Activated CD4-positive, alpha-beta memory T cell treated with anti-CD3 and anti-CD28 coated beads for 36 hours (primary cell): ENCODE results near the gene AMDHD2. TPM values are rescaled to one million over a fixed set of nuclear protein-coding genes. Genes with fewer than 3 reads are reported as not detected.
A peak's percentile ranks its signal among the peaks of the same experiment; 100 is the strongest.

Experiments
- CTCF ChIA-PET: fragments of 350-600 bp; sonication (Branson Sonifier 250); formaldehyde crosslinking; loops from one replicate; lab custom pipeline; 2021; ENCODE audit warnings: antibody characterized with exemption, inconsistent platforms; lab: Charles Lee
- POLR2A ChIA-PET: fragments of 350-600 bp; sonication (Branson Sonifier 250); formaldehyde crosslinking; loops from one replicate; lab custom pipeline; 2021; ENCODE audit warnings: antibody characterized with exemption; lab: Charles Lee
- DNase-seq: peaks from one replicate; pipeline ENCODE4 v3.0.0-alpha.2; 2020
- H3K27ac Mint-ChIP-seq: one replicate; pipeline ENCODE4 v1.8.0; 2021; ENCODE audit warnings: mixed read lengths
- H3K27me3 Mint-ChIP-seq: one replicate; pipeline ENCODE4 v1.8.0; 2021; ENCODE audit warnings: mixed read lengths
- H3K36me3 Mint-ChIP-seq: one replicate; pipeline ENCODE4 v1.8.0; 2021; ENCODE audit warnings: mixed read lengths
- H3K4me1 Mint-ChIP-seq: one replicate; pipeline ENCODE4 v1.8.0; 2021; ENCODE audit warnings: low read depth, mixed read lengths
- H3K4me3 Mint-ChIP-seq: one replicate; pipeline ENCODE4 v1.8.0; 2021; ENCODE audit warnings: mild to moderate bottlenecking, mixed read lengths
- H3K9me3 Mint-ChIP-seq: one replicate; pipeline ENCODE4 v1.8.0; 2021; ENCODE audit warnings: mixed read lengths
- intact Hi-C: fragments of 100-400 bp; cut with micrococcal nuclease; formaldehyde crosslinking; loops from one replicate; pipeline ENCODE4 v1.15.1; 2023
- total RNA-seq, 2 experiments: library from RNA; stranded (reverse); gene quantifications; one replicate each; pipeline ENCODE4 v1.2.3, GENCODE V29; 2021

AMDHD2 gene, protein sequence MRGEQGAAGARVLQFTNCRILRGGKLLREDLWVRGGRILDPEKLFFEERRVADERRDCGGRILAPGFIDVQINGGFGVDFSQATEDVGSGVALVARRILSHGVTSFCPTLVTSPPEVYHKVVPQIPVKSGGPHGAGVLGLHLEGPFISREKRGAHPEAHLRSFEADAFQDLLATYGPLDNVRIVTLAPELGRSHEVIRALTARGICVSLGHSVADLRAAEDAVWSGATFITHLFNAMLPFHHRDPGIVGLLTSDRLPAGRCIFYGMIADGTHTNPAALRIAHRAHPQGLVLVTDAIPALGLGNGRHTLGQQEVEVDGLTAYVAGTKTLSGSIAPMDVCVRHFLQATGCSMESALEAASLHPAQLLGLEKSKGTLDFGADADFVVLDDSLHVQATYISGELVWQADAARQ
- 10 to 100 TPM; 28.3 to 30.5 TPM for total RNA-seq

DNA sequence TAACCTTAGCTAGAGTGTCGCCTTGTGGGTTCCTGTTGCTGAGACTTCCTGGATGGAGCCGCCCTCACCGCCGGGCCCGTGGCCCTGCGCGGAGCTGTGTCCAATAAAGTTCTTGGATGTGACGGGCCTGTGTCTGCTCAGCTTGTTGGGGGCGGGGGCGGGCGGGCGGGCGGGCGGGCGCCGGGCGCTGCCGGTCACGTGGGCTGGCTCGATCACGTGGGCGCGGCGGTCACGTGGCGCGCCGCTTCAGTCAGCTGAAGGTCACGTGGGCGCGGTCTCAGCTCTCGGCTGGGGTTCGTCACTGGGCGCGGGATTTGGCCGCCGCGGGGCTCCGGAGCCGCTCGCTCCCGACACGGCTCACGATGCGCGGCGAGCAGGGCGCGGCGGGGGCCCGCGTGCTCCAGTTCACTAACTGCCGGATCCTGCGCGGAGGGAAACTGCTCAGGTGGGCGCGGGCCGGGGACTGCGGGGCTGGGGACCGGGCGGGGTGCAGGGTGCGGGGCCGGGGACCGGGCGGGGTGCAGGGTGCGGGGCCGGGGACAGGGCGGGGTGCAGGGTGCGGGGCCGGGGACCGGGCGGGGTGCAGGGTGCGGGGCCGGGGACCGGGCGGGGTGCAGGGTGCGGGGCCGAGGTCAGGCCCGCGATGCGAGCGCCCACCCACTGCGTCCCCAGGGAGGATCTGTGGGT lies at the start of gene AMDHD2:
Gene AMDHD2 (plus strand): TSS at position 275 of the 687 bp plus-strand sequence. CDS start 88 bp downstream, at position 363.
- Mint-ChIP-seq H3K4me1 (peaks cover 47% of the 10 kb centered on the region), H3K9me3 (no peaks in the 10 kb centered on the region), H3K4me3 (peak within 1 kb of the TSS; percentile 83), H3K36me3 (peaks cover 16% of the 10 kb centered on the region), H3K27ac (peak within 1 kb of the TSS; percentile 86), H3K27me3 (no peaks in the 10 kb centered on the region)
- DNase-seq, result peak; percentile 94
- ChIA-PET CTCF (interaction anchor here (0.9 to 1.1 kb wide), 3 partner anchors 11 to 91 kb away, joined by 3 to 4 read pairs (median 4); partner anchors contain the start of genes CCNF and CEMP1), POLR2A (interaction anchor here (0.5 to 3.6 kb wide), 6 partner anchors 12 to 555 kb away, joined by 3 to 43 read pairs (median 3); partner anchors contain the start of genes CEMP1 and RNPS1)
- intact Hi-C loops, result no loop called here

DNA sequence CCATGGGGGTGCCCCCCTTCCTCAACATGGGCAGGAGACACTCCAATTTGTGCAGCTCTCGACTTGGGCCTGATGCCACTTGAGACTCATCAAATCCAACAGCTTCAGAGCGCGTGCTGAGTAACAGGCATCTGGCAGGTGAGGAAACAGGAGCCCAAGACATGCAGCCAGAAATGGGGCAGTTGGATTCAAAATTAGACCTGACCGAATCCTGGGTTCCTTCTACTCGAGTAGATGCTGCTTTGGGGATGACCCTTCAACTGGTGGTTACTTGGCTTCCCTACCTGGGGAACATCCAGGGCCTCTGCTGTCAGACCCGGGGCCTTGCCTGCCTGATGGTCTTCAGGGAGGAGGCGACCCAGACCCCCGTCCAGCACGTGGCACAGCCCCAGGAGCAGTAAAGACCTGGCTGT lies 49.6 kb upstream of the AMDHD2 start:
- Mint-ChIP-seq H3K4me1 (peaks cover 19% of the 10 kb centered on the region), H3K27ac (no peak overlapping the region), H3K9me3 (no peaks in the 10 kb centered on the region), H3K27me3 (peaks cover 32% of the 10 kb centered on the region), H3K4me3 (no peak overlapping the region), H3K36me3 (no peaks in the 10 kb centered on the region)
- CTCF ChIA-PET, result interaction anchor here (1.2 kb wide), 1 partner anchor 31 kb away, joined by 7 read pairs; no protein-coding TSS in a partner anchor
- POLR2A ChIA-PET, result interaction anchor here (0.5 to 2.0 kb wide), 3 partner anchors 11 to 180 kb away, joined by 3 to 6 read pairs (median 3); partner anchors contain the start of gene TEDC2
- no peak for DNase-seq
- intact Hi-C loops, result loop anchor here (5.0 kb wide), 1 partner anchor 43 kb away; the partner anchor contains the start of gene CCNF

DNA sequence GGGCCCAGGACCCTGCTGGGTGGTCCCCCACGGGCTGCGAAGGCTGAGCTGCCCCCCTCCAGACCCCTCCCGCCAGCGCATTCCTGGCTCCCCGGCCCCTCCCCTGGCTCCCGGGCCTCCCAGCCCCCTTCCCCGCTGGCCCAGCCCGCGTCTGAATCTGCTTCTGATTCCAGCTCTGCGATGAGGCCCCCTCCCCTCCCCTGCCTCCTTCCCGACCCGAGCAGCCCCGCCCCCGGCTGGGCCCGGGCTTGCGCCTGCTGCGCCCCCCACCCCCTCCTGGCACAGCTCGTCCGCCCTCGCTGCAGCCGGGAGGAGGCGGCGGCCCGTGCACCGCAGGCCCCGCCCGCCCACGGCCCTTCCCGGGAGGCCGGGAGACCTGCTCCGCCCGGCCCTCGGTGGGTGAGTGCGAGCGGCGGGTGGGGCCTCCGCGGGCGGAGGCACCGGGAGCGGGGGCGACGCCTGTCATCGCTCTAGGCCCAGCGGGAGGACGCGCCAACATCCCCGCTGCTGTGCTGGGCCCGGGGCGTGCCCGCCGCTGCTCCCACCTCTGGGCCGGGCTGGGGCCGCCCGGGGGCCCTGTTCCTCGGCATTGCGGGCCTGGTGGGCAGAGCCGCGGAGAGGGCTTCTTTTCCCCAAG lies 49.0 kb upstream of the AMDHD2 start, which contains the start of gene NTN3:
Gene NTN3 (plus strand): TSS at position 282 of the 637 bp plus-strand sequence. CDS start 405 bp downstream, outside the sequence.
- H3K27me3 Mint-ChIP-seq, result peaks cover 32% of the 10 kb centered on the region
- POLR2A ChIA-PET, result interaction anchor here (0.5 to 1.0 kb wide), 2 partner anchors 30 to 181 kb away, joined by 3 read pairs; no protein-coding TSS in a partner anchor
- intact Hi-C loops, result loop anchor here (5.0 kb wide), 1 partner anchor 44 kb away; the partner anchor contains the start of gene CCNF
- H3K4me3 Mint-ChIP-seq, result no peak within 1 kb of the TSS
- CTCF ChIA-PET, result interaction anchor here (1.2 kb wide), 1 partner anchor 30 kb away, joined by 7 read pairs; no protein-coding TSS in a partner anchor
- no peak within 1 kb of the TSS for H3K27ac Mint-ChIP-seq
- no peaks in the 10 kb centered on the region for H3K9me3 Mint-ChIP-seq
- DNase-seq, result no peak
- H3K36me3 Mint-ChIP-seq, result no peaks in the 10 kb centered on the region
- peaks cover 23% of the 10 kb centered on the region for H3K4me1 Mint-ChIP-seq

DNA sequence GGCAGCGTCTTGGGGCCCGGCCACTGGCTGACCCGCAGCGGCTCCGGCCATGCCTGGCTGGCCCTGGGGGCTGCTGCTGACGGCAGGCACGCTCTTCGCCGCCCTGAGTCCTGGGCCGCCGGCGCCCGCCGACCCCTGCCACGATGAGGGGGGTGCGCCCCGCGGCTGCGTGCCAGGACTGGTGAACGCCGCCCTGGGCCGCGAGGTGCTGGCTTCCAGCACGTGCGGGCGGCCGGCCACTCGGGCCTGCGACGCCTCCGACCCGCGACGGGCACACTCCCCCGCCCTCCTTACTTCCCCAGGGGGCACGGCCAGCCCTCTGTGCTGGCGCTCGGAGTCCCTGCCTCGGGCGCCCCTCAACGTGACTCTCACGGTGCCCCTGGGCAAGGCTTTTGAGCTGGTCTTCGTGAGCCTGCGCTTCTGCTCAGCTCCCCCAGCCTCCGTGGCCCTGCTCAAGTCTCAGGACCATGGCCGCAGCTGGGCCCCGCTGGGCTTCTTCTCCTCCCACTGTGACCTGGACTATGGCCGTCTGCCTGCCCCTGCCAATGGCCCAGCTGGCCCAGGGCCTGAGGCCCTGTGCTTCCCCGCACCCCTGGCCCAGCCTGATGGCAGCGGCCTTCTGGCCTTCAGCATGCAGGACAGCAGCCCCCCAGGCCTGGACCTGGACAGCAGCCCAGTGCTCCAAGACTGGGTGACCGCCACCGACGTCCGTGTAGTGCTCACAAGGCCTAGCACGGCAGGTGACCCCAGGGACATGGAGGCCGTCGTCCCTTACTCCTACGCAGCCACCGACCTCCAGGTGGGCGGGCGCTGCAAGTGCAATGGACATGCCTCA lies 48.3 kb upstream of the AMDHD2 start:
- no peak for DNase-seq
- Mint-ChIP-seq H3K36me3 (no peaks in the 10 kb centered on the region), H3K27ac (no peak overlapping the region), H3K4me3 (no peak overlapping the region), H3K27me3 (peaks cover 32% of the 10 kb centered on the region), H3K4me1 (peaks cover 27% of the 10 kb centered on the region), H3K9me3 (no peaks in the 10 kb centered on the region)
- ChIA-PET CTCF (no interaction called here), POLR2A (no interaction called here)
- intact Hi-C loops, result loop anchor here (5.0 kb wide), 1 partner anchor 45 kb away; the partner anchor contains the start of gene CCNF

DNA sequence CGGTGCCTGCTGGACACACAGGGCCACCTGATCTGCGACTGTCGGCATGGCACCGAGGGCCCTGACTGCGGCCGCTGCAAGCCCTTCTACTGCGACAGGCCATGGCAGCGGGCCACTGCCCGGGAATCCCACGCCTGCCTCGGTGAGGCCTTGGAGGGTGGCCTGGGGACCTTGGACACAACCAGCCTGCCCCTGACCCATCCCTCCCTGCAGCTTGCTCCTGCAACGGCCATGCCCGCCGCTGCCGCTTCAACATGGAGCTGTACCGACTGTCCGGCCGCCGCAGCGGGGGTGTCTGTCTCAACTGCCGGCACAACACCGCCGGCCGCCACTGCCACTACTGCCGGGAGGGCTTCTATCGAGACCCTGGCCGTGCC lies 47.7 kb upstream of the AMDHD2 start:
- Mint-ChIP-seq H3K9me3 (no peaks in the 10 kb centered on the region), H3K4me1 (peaks cover 24% of the 10 kb centered on the region), H3K36me3 (no peaks in the 10 kb centered on the region), H3K27me3 (peaks cover 32% of the 10 kb centered on the region), H3K4me3 (no peak overlapping the region), H3K27ac (no peak overlapping the region)
- ChIA-PET POLR2A (no interaction called here), CTCF (no interaction called here)
- no peak for DNase-seq
- intact Hi-C loops, result loop anchor here (5.0 kb wide), 1 partner anchor 45 kb away; the partner anchor contains the start of gene CCNF

DNA sequence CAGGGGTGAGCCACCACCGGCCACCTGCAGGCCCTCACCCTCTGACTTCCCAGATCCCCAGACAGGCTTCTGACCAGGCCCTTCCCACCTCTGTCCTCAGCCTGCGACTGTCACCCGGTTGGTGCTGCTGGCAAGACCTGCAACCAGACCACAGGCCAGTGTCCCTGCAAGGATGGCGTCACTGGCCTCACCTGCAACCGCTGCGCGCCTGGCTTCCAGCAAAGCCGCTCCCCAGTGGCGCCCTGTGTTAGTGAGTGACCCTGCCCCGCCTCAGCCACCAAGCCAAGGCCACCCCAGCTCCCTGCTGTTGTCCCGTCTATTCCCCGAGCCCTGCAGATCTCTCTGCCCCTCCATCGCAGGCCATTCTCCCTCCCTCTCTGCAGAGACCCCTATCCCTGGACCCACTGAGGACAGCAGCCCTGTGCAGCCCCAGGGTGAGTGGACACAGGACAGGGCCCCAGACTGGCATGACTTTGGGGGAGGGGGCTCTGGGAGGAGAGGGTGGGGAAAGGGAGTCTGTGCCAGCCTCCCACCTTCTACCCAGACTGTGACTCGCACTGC lies 47.2 kb upstream of the AMDHD2 start:
- intact Hi-C loops, result loop anchor here (5.0 kb wide), 1 partner anchor 46 kb away; the partner anchor contains the start of gene CCNF
- CTCF ChIA-PET, result no interaction called here
- no peak for DNase-seq
- H3K4me3 Mint-ChIP-seq, result peak overlapping the region; percentile 38
- H3K27ac Mint-ChIP-seq, result no peak overlapping the region
- no peaks in the 10 kb centered on the region for H3K9me3 Mint-ChIP-seq
- peaks cover 32% of the 10 kb centered on the region for H3K27me3 Mint-ChIP-seq
- POLR2A ChIA-PET, result no interaction called here
- peaks cover 24% of the 10 kb centered on the region for H3K4me1 Mint-ChIP-seq
- H3K36me3 Mint-ChIP-seq, result no peaks in the 10 kb centered on the region

DNA sequence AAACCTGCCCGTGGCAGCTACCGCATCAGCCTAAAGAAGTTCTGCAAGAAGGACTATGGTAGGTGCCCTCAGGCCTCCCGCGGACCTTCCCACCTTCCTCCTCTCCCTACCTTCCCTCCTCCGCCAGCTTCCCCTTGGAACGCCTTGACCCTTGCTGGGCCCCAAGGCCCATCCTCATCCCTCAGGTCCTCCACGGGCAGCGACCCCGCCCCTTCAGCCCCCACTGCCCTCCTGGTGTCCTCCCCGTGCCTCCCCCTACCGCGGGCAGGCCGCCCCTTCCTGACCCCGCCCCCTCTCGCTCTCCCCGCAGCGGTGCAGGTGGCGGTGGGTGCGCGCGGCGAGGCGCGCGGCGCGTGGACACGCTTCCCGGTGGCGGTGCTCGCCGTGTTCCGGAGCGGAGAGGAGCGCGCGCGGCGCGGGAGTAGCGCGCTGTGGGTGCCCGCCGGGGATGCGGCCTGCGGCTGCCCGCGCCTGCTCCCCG lies 46.7 kb upstream of the AMDHD2 start:
- Mint-ChIP-seq H3K27me3 (peaks cover 28% of the 10 kb centered on the region), H3K36me3 (no peaks in the 10 kb centered on the region), H3K9me3 (no peaks in the 10 kb centered on the region), H3K4me1 (peaks cover 20% of the 10 kb centered on the region), H3K27ac (no peak overlapping the region), H3K4me3 (peak overlapping the region; percentile 38)
- POLR2A ChIA-PET, result no interaction called here
- intact Hi-C loops, result loop anchor here (5.0 kb wide), 1 partner anchor 46 kb away; the partner anchor contains the start of gene CCNF
- CTCF ChIA-PET, result interaction anchor here (1.9 kb wide), 1 partner anchor 13 kb away, joined by 8 read pairs; no protein-coding TSS in a partner anchor
- DNase-seq, result no peak

DNA sequence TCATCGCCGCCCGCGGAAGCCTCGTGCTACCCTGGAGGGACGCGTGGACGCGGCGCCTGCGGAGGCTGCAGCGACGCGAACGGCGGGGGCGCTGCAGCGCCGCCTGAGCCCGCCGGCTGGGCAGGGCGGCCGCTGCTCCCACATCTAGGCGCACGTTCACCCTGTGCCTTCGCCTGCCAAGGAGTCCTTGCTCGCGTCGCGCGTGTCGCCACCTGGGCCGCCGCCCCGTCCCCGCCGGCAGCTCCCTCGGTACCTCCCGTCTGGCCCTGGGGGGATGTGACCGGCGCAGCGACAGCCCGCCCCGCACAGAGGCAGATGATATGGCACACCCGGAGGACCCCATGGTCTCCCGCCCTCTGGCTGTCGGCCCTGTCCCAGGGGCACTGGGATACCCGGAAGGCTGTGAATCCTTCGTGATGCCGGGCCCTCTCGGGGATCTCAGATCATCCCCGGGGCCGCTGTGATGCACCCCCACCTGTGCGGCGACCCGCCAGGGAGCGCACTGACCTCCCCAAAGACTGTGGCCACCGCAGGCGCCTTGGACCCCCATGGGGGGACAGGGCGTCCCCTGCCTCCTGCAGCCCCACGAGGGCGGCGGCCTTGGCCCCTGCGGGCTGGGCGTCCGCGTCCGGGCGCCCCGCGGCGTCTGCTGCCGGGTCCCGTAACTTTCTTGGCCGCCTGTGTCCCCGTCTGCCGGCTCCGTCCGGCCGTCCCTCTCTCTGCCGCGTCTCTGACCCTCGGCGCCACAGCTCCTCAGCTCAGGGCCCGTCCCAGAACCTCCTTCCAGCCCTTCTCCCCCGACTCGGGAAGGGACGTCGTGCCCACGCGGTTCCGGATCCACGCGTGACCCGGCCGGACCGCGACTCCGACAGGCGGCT lies 45.9 kb upstream of the AMDHD2 start:
- no peaks in the 10 kb centered on the region for H3K9me3 Mint-ChIP-seq
- H3K4me1 Mint-ChIP-seq, result peaks cover 19% of the 10 kb centered on the region
- POLR2A ChIA-PET, result interaction anchor here (0.6 to 1.4 kb wide), 5 partner anchors 14 to 439 kb away, joined by 3 to 4 read pairs (median 3); partner anchors contain the start of genes ATP6V0C and TEDC2
- DNase-seq, result peak; percentile 67
- intact Hi-C loops, result loop anchor here (5.0 kb wide), 1 partner anchor 47 kb away; the partner anchor contains the start of gene CCNF
- CTCF ChIA-PET, result interaction anchor here (1.3 to 1.9 kb wide), 3 partner anchors 13 to 27 kb away, joined by 4 to 8 read pairs (median 5); partner anchors contain the start of gene TEDC2
- H3K27ac Mint-ChIP-seq, result peak overlapping the region; percentile 8
- no peaks in the 10 kb centered on the region for H3K36me3 Mint-ChIP-seq
- peak overlapping the region; percentile 72 for H3K4me3 Mint-ChIP-seq
- H3K27me3 Mint-ChIP-seq, result peaks cover 25% of the 10 kb centered on the region

DNA sequence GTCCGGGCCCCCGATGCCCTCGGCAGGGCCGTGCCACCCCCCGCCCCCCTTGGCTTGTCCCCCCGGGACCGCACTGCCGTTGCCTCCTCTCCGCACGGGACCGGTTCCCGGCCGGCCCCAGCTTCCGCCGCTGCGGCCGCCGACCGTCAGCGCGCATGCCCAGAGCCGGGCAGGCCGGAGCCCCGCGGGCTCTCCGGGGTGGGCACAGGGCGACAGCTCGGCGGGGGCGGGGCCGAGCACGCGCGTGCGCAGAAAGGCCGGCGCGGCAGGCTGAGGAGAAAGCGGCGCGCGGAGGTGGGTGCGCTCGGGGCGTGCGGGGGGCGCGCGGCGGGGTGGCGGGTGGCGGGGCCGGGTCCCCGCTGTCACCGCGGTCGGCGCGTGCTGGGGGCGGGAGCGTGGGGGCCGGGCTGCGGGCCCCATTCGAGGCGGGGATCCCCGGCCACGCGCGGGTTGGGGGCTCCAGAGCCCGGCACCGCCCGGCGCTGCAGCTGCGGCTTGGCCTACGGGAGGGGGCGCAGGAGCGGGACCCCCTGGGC lies 45.2 kb upstream of the AMDHD2 start, which contains the start of gene TBC1D24:
Gene TBC1D24 (plus strand): TSS at position 251 of the 536 bp plus-strand sequence. CDS start 21,022 bp downstream, outside the sequence.
- no peaks in the 10 kb centered on the region for H3K36me3 Mint-ChIP-seq
- H3K4me3 Mint-ChIP-seq, result peak within 1 kb of the TSS; percentile 72
- H3K9me3 Mint-ChIP-seq, result no peaks in the 10 kb centered on the region
- H3K4me1 Mint-ChIP-seq, result peaks cover 16% of the 10 kb centered on the region
- H3K27ac Mint-ChIP-seq, result peak within 1 kb of the TSS; percentile 8
- H3K27me3 Mint-ChIP-seq, result peaks cover 19% of the 10 kb centered on the region
- DNase-seq, result peak; percentile 88
- ChIA-PET POLR2A (interaction anchor here (0.6 to 1.4 kb wide), 5 partner anchors 15 to 438 kb away, joined by 3 to 4 read pairs (median 3); partner anchors contain the start of genes ATP6V0C and TEDC2), CTCF (interaction anchor here (1.3 to 1.9 kb wide), 3 partner anchors 12 to 26 kb away, joined by 4 to 8 read pairs (median 5); partner anchors contain the start of gene TEDC2)
- intact Hi-C loops, result loop anchor here (5.0 kb wide), 1 partner anchor 48 kb away; the partner anchor contains the start of gene CCNF
